ENCODE data around the gene PTPRA. TPM values are rescaled to one million over a fixed set of nuclear protein-coding genes. Genes with fewer than 3 reads are reported as not detected.

PTPRA gene
- total and polyA plus RNA-seq, 2 of the 13 experiments (the other 11 are each of a cell fraction or from before 2014, with no cell fraction given), result 47.2 to 127 TPM

DNA sequence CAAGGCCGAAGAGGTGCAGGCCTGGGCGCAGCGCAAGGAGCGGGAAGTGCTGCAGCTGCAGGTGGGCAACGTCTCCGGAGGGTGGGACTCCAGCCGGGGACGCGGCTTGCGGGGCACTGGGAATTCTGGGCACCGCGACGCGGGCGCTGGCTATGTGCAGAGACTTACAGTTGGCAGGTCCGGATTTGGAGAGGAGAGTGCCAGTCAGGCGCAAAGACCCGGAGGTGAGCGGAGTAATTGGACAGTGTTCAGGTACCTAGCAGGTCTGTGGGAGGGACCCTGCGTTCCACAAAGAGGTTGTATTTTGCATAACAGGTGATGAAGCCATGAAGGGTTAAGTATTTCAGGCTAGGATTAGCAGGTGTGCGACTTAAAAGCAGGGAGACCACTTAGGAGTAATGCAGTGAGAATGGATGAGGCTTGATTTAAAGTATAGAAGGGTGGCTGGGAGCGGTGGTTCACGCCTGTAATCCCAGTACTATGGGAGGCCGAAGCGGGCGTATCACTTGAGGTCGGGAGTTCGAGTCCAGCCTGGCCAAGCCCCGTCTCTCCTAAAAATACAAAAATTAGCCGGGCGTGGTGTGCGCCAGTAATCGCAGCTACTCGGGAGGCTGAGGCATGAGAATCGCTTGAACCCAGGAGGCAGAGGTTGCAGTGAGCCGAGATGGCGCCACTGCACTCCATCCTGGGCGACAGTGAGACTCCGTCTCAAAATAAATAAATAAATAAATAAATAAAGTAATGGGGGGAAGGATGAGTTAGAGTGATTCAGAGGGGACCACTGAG is 173.6 kb downstream of the PTPRA start (continued):
- TF ChIP-seq, protein P1, sequence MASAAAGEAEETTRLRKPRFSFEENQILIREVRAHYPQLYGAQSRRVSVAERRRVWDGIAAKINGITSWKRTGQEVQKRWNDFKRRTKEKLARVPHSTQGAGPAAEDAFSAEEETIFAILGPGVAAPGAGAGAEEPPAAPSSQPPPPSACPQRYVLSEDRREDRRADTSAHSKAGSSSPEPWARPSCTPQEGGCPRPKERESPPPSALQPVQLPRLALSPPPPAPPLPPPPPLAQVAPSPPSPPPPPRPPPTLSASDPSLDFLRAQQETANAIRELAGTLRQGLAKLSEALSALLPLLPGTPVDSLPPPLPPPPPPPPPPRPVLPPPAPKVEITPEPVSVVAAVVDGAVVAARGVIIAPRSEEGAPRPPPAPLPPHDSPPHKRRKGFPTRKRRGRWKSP (CRISPR knock-in tag; IDR thresholded peaks at IDR 0.05), result 0 out of 2 replicates have a peak, but pooled peaks have one; percentile 21
- TF ChIP-seq ZNF343 (CRISPR knock-in tag; IDR thresholded peaks at IDR 0.05) (peak; percentile 7; the same call in 1 of the 2 replicates), ZNF883 (CRISPR knock-in tag; IDR thresholded peaks at IDR 0.05; ENCODE audit: not compliant biosample characterization) (peak; percentile 32), SMYD3 (CRISPR knock-in tag; IDR thresholded peaks at IDR 0.05) (0 out of 2 replicates have a peak, but pooled peaks have one; percentile 36), ZNF263 (CRISPR knock-in tag; IDR thresholded peaks at IDR 0.05) (0 out of 2 replicates have a peak, but pooled peaks have one; percentile 4), HDAC1 (CRISPR knock-in tag; IDR thresholded peaks at IDR 0.05) (0 out of 2 replicates have a peak, but pooled peaks have one; percentile 33), ARNT2 (CRISPR knock-in tag; IDR thresholded peaks at IDR 0.05; ENCODE audit: low read depth) (no peak), EEA1 (CRISPR knock-in tag; IDR thresholded peaks at IDR 0.05; ENCODE audit: borderline replicate concordance) (no peak), NCOA1 (CRISPR knock-in tag; IDR thresholded peaks at IDR 0.05) (peak; percentile 79; the same call in 1 of the 2 replicates), RFXAP (CRISPR knock-in tag; IDR thresholded peaks at IDR 0.05; ENCODE audit: borderline replicate concordance) (0 out of 2 replicates have a peak, but pooled peaks have one; percentile 8), SALL2 (CRISPR knock-in tag; IDR thresholded peaks at IDR 0.05) (no peak), FLYWCH1 (CRISPR knock-in tag; IDR thresholded peaks at IDR 0.05) (0 out of 2 replicates have a peak, but pooled peaks have one; percentile 7)
- TF ChIP-seq, protein P2, sequence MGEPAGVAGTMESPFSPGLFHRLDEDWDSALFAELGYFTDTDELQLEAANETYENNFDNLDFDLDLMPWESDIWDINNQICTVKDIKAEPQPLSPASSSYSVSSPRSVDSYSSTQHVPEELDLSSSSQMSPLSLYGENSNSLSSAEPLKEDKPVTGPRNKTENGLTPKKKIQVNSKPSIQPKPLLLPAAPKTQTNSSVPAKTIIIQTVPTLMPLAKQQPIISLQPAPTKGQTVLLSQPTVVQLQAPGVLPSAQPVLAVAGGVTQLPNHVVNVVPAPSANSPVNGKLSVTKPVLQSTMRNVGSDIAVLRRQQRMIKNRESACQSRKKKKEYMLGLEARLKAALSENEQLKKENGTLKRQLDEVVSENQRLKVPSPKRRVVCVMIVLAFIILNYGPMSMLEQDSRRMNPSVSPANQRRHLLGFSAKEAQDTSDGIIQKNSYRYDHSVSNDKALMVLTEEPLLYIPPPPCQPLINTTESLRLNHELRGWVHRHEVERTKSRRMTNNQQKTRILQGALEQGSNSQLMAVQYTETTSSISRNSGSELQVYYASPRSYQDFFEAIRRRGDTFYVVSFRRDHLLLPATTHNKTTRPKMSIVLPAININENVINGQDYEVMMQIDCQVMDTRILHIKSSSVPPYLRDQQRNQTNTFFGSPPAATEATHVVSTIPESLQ (CRISPR knock-in tag; conservative IDR thresholded peaks at IDR 0.05), result 0 out of 2 replicates have a peak, but pooled peaks have one; percentile 31
- TF ChIP-seq, protein P3, sequence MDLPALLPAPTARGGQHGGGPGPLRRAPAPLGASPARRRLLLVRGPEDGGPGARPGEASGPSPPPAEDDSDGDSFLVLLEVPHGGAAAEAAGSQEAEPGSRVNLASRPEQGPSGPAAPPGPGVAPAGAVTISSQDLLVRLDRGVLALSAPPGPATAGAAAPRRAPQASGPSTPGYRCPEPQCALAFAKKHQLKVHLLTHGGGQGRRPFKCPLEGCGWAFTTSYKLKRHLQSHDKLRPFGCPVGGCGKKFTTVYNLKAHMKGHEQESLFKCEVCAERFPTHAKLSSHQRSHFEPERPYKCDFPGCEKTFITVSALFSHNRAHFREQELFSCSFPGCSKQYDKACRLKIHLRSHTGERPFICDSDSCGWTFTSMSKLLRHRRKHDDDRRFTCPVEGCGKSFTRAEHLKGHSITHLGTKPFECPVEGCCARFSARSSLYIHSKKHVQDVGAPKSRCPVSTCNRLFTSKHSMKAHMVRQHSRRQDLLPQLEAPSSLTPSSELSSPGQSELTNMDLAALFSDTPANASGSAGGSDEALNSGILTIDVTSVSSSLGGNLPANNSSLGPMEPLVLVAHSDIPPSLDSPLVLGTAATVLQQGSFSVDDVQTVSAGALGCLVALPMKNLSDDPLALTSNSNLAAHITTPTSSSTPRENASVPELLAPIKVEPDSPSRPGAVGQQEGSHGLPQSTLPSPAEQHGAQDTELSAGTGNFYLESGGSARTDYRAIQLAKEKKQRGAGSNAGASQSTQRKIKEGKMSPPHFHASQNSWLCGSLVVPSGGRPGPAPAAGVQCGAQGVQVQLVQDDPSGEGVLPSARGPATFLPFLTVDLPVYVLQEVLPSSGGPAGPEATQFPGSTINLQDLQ (CRISPR knock-in tag; IDR thresholded peaks at IDR 0.05), result no peak
- TF ChIP-seq, protein P4, sequence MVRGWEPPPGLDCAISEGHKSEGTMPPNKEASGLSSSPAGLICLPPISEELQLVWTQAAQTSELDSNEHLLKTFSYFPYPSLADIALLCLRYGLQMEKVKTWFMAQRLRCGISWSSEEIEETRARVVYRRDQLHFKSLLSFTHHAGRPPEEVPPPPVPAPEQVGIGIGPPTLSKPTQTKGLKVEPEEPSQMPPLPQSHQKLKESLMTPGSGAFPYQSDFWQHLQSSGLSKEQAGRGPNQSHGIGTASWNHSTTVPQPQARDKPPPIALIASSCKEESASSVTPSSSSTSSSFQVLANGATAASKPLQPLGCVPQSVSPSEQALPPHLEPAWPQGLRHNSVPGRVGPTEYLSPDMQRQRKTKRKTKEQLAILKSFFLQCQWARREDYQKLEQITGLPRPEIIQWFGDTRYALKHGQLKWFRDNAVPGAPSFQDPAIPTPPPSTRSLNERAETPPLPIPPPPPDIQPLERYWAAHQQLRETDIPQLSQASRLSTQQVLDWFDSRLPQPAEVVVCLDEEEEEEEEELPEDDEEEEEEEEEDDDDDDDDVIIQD (CRISPR knock-in tag; IDR thresholded peaks at IDR 0.05; ENCODE audit: low read depth), result 0 out of 2 replicates have a peak, but pooled peaks have one; percentile 53
